ENCODE results near the gene GPR3.

DNA sequence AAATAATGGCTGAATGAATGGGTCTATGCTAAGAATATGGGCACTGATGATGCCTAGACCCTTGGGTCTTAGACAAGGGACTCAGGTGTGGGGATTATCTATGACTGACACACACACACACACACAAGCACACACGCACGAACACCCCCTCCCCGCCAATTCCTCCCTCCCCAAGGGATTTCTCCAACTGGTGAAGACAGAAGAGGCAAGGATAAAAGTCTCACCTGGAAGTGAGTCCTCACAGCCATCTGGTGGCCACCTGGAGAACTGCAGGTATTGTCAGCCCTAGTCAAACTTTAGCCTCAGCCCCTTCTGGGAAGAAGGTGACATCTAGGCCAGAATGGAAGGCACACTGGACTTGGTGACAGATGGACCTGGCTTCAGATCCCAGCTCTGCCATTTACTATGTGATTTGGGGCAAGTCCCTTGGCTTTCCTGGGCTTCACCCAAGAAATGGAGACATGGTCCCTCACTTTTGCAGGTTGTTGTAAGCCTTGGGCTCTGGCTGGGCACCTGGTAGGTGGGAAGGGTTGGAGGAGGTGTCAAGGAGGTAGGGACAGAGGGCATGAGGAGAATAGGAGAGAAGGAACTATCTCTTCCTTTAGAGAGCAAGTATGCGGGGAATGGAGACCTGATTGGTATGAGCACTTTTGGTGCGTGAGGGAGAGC, 4.0 kb upstream of the GPR3 start:
- no peak for TF ChIP-seq POLR2A (IDR thresholded peaks at IDR 0.05; ENCODE audit: low read length)
- no peak for TF ChIP-seq GATA1 (IDR thresholded peaks at IDR 0.05; ENCODE audit: low read depth, low read length)
